Stimulated activated naive CD8-positive, alpha-beta T cell treated with anti-CD3 and anti-CD28 coated beads, Interleukin-15, Interleukin-2, amounts not matched to agents 100 U/mL and 50 U/mL, for 24 hours (primary cell): ENCODE measurements around the gene SPNS1.

Experiments used
- ATAC-seq: fragments of 150-1000 bp; cut with Tn5 transposase; one replicate; pipeline ENCODE4 v1.10.0; 2021
- DNase-seq: peaks from one replicate; pipeline ENCODE4 v3.0.0; 2021

SPNS1 gene

GRCh38 chr16:29029168-29029994, 54.8 kb downstream of the SPNS1 start:
- ATAC-seq (peak; percentile 98), DNase-seq (peak; percentile 92)

GRCh38 chr16:29030086-29030840, 55.7 kb downstream of the SPNS1 start:
- no peak for ATAC-seq

More at GRCh38 chr16:29030086-29030840, 55.7 kb downstream of the SPNS1 start:
- DNase-seq, result no peak
